K562 (cell line): ENCODE measurements around the gene SPDYE6. TPM values are rescaled to one million over a fixed set of nuclear protein-coding genes. Genes with fewer than 3 reads are reported as not detected.
A peak's percentile ranks its signal among the peaks of the same experiment; 100 is the strongest.

Experiments used
- ARID3B ChIP-seq: fragments of 250-450 bp; sonication (Bioruptor Pico); IDR thresholded peaks from 2 replicates; pipeline ENCODE4 v1.4.0; 2020; ENCODE audit warnings: borderline replicate concordance
- CHD4 ChIP-seq: fragments of 200-600 bp; sonication (generic); IDR thresholded peaks from 3 replicates; pipeline ENCODE4 v1.6.1; 2012; ENCODE audit warnings: low read depth, mild to moderate bottlenecking, mixed read lengths, low read length, inconsistent platforms; ENCODE audit not compliant: insufficient read depth, insufficient replicate concordance, poor library complexity, severe bottlenecking
- CREM ChIP-seq: IDR thresholded peaks from 2 replicates; pipeline ENCODE4 v1.6.1; 2014; ENCODE audit warnings: antibody characterized with exemption, low read depth
- CTCFL ChIP-seq: IDR thresholded peaks from 2 replicates; pipeline ENCODE4 v1.6.1; 2011; ENCODE audit warnings: borderline replicate concordance, low read depth, mild to moderate bottlenecking, moderate library complexity, low read length; ENCODE audit not compliant: insufficient read depth, poor library complexity, severe bottlenecking
- GATA2 ChIP-seq: sonication (generic); formaldehyde crosslinking; IDR thresholded peaks from 2 replicates; pipeline ENCODE4 v1.4.0; 2020; ENCODE audit warnings: mild to moderate bottlenecking, missing genetic modification reagents
- MITF ChIP-seq: IDR thresholded peaks from 2 replicates; pipeline ENCODE4 v1.6.1; 2014; ENCODE audit warnings: antibody characterized with exemption
- NR2C2 ChIP-seq, 2 experiments: fragments of 200-800 bp in 1 of 2; sonication (Bioruptor generic) in 1 of 2; sonication (generic) in 1 of 2; formaldehyde crosslinking in 1 of 2; IDR thresholded peaks; 2 replicates each; pipeline versions ENCODE4 v1.6.1 to v1.8.0; 2016 to 2022; ENCODE audit warnings: mild to moderate bottlenecking in 1 of 2, missing compliant biosample characterization in 1 of 2, missing genetic modification characterization in 1 of 2, missing genetic modification reagents in 1 of 2
- PBX2 ChIP-seq, 2 experiments: IDR thresholded peaks in 1 of 2; conservative IDR thresholded peaks in 1 of 2; 2 replicates each; pipeline ENCODE4 v1.6.1; 2016; ENCODE audit warnings: low read depth in 2 of 2, mild to moderate bottlenecking in 1 of 2, missing compliant biosample characterization in 1 of 2, missing genetic modification characterization in 1 of 2, moderate library complexity in 1 of 2
- PHF8 ChIP-seq: fragments of 200-600 bp; sonication (generic); IDR thresholded peaks from 2 replicates; pipeline ENCODE4 v1.6.1; 2012; ENCODE audit warnings: mixed run types, mild to moderate bottlenecking, inconsistent platforms, low read length, moderate library complexity, borderline replicate concordance
- POLR2AphosphoS2 ChIP-seq: IDR thresholded peaks from 2 replicates; pipeline ENCODE4 v1.6.1; 2012; ENCODE audit warnings: low read length, improper control_type of control experiment
- SFPQ ChIP-seq: fragments of 200-400 bp; formaldehyde crosslinking; IDR thresholded peaks from 2 replicates; pipeline ENCODE4 v1.6.1; 2017; ENCODE audit warnings: mild to moderate bottlenecking, low read depth, low read length, moderate library complexity
- WHSC1 ChIP-seq: IDR thresholded peaks from one replicate; pipeline ENCODE4 v1.6.1; 2012; ENCODE audit warnings: low read length, control low read depth, inconsistent platforms
- ZNF239 ChIP-seq: fragments of 250-450 bp; sonication (Bioruptor Pico); IDR thresholded peaks from 2 replicates; pipeline ENCODE4 v1.4.0; 2020; ENCODE audit warnings: mild to moderate bottlenecking
- ZNF354B ChIP-seq: fragments of 250-450 bp; sonication (Bioruptor Pico); IDR thresholded peaks from 2 replicates; pipeline ENCODE4 v1.4.0; 2020
- polyA plus RNA-seq, 8 experiments: library from polyadenylated mRNA; depleted of rRNA in 4 of 8; stranded (reverse) in 5 of 8; unstranded in 3 of 8; fragments of >200 nt; fragmentation: Nextera tagmentation in 2 of 8; fragmentation: Illumina TruSeq in 1 of 8; extraction: Ambion mirVana in 2 of 8; extraction: Trizol in 1 of 8; gene quantifications; 2 replicates each; pipeline versions ENCODE4 v1.2.1 to v1.2.3, GENCODE V29; 2011 to 2014; ENCODE audit warnings: inconsistent platforms in 1 of 8, missing spikeins in 1 of 8
- total RNA-seq, 7 experiments: library from RNA; depleted of rRNA in 6 of 7; stranded (reverse); fragments of >200 nt in 6 of 7; fragmentation: Illumina TruSeq in 2 of 7; extraction: Trizol in 2 of 7; gene quantifications; 2 replicates each; pipeline versions ENCODE4 v1.2.1 to v1.2.3, GENCODE V29; 2011 to 2021; ENCODE audit warnings: low replicate concordance in 1 of 7

Gene SPDYE6
- total and polyA plus RNA-seq, 9 of the 15 experiments (the other 6 are each of a cell fraction or from before 2014, with no cell fraction given), result 0.24 to 0.35 TPM; not detected in 7

GRCh38 chr7:102390697-102391484 lies 34.6 kb upstream of the SPDYE6 start (continued):
- no peak for TF ChIP-seq ARID3B (CRISPR knock-in tag)
- TF ChIP-seq ZNF354B (CRISPR knock-in tag), result no peak
- TF ChIP-seq POLR2AphosphoS2, result 0 out of 2 replicates have a peak, but pooled peaks have one; percentile 41
- TF ChIP-seq GATA2 (CRISPR knock-in tag), result no peak
- no peak for TF ChIP-seq ZNF239 (CRISPR knock-in tag)
- TF ChIP-seq WHSC1, result no peak
- TF ChIP-seq CTCFL, result peak; percentile 39
- no peak for TF ChIP-seq PHF8
- TF ChIP-seq PBX2 (CRISPR knock-in tag; IDR thresholded peaks at IDR 0.05; ENCODE audit: low read depth), result no peak
- no peak for TF ChIP-seq PBX2 (tag; conservative IDR thresholded peaks at IDR 0.05; ENCODE audit: low read depth)
- no peak for TF ChIP-seq CHD4
- no peak for TF ChIP-seq MITF
- no peak for TF ChIP-seq CREM
- TF ChIP-seq SFPQ, result no peak
- TF ChIP-seq NR2C2 (CRISPR knock-in tag; IDR thresholded peaks at IDR 0.05), result no peak
- TF ChIP-seq NR2C2 (tag; IDR thresholded peaks at IDR 0.05), result no peak
